ENCODE results near the gene GPSM1. TPM values are rescaled to one million over a fixed set of nuclear protein-coding genes. Genes with fewer than 3 reads are reported as not detected.
A peak's percentile ranks its signal among the peaks of the same experiment; 100 is the strongest.

The GPSM1 gene
- total RNA-seq, 1 experiment from 2014 or later, result 21.2 TPM

DNA sequence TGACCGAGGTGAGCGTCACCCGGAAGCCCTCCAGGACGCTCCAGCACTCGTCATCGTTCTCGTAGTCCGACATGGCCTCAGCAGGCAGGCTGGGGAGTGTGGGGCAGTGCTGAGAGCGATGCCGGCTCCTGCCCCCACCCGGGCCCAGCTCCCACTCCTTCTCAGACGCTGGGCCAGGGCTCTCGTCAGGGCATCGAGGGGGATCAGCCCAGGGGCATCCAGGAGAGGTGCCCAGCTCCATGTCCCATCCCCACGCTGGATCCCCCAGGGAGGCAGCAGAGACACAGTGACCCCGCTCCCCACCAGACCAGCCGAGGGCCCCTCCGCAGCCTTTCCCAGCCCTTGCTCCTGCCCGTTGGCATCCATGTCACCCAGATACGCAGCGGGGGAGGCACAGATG lies 44.7 kb downstream of the GPSM1 start:
- DNase-seq (ENCODE audit: low read depth, low spot score), result no peak
- in situ Hi-C loops (cut with HindIII; ENCODE audit: low pct_unique_long_range_greater_than_20kb, low sequenced_read_pairs), result no loop called here

DNA sequence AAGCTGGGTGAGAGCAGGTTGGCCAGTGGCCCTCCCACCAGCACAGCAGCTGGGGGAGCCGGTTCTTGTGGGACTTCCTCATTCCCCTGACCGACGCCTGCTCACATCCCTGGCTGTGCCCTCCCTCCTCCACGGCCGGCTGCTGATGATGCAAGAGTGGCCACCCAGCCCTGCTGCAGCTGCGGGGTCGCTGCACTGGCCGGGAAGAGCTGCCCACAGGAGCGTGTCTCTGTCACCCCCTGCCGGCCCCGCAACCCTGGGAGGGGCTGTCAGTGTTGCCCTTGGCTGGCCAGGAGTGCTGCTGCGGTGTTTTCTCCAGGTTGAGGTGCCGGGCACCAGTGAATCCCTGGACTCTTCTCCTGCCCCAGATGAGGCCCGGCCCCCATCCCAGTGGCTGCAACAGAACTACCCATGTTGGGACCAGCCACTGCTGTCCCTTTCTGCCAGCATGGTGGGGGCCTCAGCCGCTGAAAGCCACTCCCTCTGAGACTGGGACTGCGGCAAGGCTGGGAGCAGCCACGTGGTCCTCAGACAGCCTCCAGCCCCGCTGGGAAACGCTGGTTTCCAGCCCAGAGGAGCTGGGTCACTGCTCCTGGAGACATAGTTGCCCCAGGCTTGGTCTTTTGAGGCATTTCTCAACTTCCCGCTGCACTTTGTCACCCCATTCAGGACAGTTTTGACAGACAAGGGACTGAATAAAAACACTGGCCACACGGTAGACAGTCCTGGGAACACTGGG lies 45.4 kb downstream of the GPSM1 start:
- DNase-seq (ENCODE audit: low read depth, low spot score), result peak; percentile 11
- in situ Hi-C loops (cut with HindIII; ENCODE audit: low pct_unique_long_range_greater_than_20kb, low sequenced_read_pairs), result no loop called here

- in situ Hi-C loops (cut with HindIII; ENCODE audit: low pct_unique_long_range_greater_than_20kb, low sequenced_read_pairs), result no loop called here
- no peak for DNase-seq (ENCODE audit: low read depth, low spot score)
Measured at GRCh38 chr9:136373300-136374182, 46.2 kb downstream of the GPSM1 start, which contains the start of gene CARD9. Gene CARD9, minus strand, starts transcription at chr9:136373669. Its CDS starts 1,591 bp downstream, at chr9:136372078.

GRCh38 chr9:136374183-136374575 lies 46.8 kb downstream of the GPSM1 start:
- no peak for DNase-seq (ENCODE audit: low read depth, low spot score)
- in situ Hi-C loops (cut with HindIII; ENCODE audit: low pct_unique_long_range_greater_than_20kb, low sequenced_read_pairs), result no loop called here

DNA sequence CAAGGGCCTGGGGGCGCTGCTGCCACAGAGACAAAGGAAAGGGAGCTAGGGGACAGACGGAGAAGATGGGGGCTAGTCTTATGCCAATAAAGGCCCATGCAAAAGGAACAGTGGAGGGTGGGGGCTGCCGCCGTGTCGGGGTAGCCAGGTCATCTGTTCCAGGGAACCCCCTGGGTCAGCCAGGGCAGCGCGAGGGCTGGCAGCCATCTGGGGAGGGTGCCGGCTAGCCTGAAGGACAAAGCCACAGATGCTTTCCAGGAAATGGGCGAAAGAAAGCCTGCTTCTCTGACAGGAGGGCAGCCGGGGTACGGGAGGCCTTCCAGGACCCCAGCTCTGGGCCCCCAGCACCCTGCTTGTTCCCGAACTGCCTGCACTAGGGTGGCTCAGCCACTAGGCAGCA lies 47.8 kb downstream of the GPSM1 start:
- no peak for DNase-seq (ENCODE audit: low read depth, low spot score)
- in situ Hi-C loops (cut with HindIII; ENCODE audit: low pct_unique_long_range_greater_than_20kb, low sequenced_read_pairs), result no loop called here

DNA sequence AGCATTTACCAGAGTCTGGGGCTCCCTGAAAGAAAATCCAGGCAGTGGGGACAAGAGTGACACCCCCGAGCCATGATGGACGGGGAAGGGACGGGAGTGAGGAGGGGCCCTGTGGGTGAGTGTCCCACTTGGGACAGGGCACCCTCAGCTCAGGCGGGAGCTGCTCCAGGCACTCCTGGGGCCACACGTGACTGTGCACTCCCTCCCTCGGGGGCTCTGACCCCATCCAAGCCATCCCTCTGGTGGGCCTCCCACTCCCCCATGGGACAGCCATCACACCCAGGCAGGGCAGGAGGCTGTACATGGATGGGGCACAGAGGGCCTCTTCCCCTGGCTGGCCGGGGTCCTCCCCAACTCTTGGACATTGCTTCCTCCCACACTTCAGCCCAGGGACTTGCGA lies 49.1 kb downstream of the GPSM1 start:
- DNase-seq (ENCODE audit: low read depth, low spot score), result no peak
- in situ Hi-C loops (cut with HindIII; ENCODE audit: low pct_unique_long_range_greater_than_20kb, low sequenced_read_pairs), result no loop called here

- in situ Hi-C loops (cut with HindIII; ENCODE audit: low pct_unique_long_range_greater_than_20kb, low sequenced_read_pairs), result no loop called here
- DNase-seq (ENCODE audit: low read depth, low spot score), result no peak
Measured at GRCh38 chr9:136377341-136378169, 50.2 kb downstream of the GPSM1 start.

DNA sequence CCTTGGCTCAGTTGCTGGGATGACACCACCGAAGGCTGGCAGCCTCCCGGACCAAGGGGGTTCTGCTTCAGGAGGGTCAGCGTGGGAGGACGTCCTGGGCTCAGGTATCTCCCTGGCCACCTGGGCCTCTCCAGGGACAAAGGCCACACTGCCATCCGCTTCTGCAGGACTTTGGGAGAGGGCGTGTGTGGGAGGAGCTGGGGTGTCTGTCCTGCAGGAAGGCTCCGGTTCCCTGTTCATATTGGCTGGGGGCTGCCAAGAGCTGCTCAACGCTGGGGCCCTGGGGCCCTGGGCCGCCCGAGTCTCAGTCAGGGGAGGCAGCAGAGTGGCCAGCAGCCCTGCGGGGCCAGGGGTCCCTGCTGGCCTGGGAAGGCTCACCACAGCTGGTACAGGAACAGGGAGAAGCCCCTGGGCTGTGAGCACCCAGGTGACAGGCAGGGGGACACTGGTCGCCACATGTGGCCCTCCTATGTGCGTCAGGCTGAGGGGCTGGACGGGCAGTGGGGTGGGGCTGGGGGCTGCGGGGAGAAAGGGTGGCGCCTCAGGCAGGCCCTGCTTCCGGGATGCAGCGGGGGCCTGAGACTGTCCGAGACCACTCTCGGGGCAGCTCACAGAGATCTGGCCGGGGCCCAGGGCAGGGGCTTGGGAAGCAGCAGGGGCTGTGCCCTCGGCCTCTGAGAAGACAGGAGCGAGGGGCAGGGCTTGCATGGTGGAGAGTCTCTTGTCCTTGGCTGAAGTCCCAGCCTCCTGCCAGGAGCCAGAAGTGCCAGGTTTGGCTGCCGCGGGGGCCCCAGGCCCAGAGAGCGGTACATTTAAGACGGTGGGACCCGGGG lies 51.0 kb downstream of the GPSM1 start:
- in situ Hi-C loops (cut with HindIII; ENCODE audit: low pct_unique_long_range_greater_than_20kb, low sequenced_read_pairs), result no loop called here
- DNase-seq (ENCODE audit: low read depth, low spot score), result no peak

- in situ Hi-C loops (cut with HindIII; ENCODE audit: low pct_unique_long_range_greater_than_20kb, low sequenced_read_pairs), result no loop called here
Measured at GRCh38 chr9:136379003-136379287, 51.6 kb downstream of the GPSM1 start.

DNA sequence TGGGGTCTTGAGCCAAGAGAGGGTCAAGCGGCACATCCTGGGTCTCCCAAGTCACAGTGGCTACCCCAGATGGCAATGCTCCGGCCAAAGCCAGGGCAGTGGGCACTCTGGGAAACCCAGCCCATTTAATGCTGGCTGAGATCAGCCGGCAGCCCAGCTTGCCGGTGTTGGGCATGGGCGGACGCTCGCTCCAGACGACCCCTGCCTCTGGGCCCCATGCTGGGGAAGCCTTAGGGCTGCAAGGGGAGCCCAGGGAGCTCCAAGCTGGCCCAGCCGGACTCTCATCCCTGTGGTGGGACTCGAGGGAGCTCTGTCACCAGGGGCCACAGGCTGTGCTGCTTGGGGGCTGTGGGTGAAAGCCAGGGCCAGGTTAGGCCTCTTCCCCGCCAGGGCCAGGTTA lies 52.1 kb downstream of the GPSM1 start:
- in situ Hi-C loops (cut with HindIII; ENCODE audit: low pct_unique_long_range_greater_than_20kb, low sequenced_read_pairs), result no loop called here

More at GRCh38 chr9:136379003-136379287, 51.6 kb downstream of the GPSM1 start:
- no peak for DNase-seq (ENCODE audit: low read depth, low spot score)

DNA sequence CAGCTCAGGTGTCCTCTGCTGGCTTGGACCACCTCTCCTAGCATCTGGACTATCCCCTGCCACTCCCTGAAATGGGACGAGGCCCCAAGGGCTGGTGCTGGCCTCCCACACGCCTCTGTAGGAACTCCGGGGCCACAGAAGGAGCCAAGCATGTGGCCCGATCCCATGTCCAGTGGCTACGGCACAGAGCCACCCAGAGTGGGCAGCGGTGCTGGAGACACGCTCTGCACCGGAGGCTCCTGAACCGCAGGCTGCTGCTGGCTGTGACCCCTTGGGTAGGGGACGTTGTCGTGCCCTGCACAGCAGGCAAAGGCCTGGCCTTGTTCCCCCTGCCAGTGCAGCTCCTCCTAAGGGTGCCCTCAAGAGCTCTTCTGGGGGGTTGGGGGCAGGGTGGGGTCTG lies 52.6 kb downstream of the GPSM1 start:
- DNase-seq (ENCODE audit: low read depth, low spot score), result no peak
- in situ Hi-C loops (cut with HindIII; ENCODE audit: low pct_unique_long_range_greater_than_20kb, low sequenced_read_pairs), result no loop called here

More for the DNA sequence above, 52.1 kb downstream of the GPSM1 start:
- no peak for DNase-seq (ENCODE audit: low read depth, low spot score)

DNA sequence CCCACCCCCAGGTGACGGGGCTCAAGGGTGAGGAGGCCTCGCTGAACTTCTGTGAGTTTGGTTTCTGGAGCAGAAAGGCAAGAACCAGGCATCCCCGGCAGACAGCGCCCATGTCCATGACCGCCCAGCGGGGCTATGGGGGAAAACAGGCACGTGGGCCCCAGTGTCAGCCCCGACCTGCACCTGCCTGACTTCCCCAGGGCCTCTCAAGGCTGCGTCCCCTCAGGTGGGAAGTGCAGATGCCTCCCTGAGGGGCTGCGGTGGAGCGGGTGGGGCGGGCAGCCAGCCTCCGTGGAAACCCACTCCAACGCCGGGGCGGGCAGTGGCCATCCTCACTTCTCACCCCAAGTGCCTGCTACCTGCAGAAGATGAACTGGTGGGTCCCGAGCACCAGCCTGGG lies 53.0 kb downstream of the GPSM1 start:
- no peak for DNase-seq (ENCODE audit: low read depth, low spot score)
- in situ Hi-C loops (cut with HindIII; ENCODE audit: low pct_unique_long_range_greater_than_20kb, low sequenced_read_pairs), result no loop called here

DNA sequence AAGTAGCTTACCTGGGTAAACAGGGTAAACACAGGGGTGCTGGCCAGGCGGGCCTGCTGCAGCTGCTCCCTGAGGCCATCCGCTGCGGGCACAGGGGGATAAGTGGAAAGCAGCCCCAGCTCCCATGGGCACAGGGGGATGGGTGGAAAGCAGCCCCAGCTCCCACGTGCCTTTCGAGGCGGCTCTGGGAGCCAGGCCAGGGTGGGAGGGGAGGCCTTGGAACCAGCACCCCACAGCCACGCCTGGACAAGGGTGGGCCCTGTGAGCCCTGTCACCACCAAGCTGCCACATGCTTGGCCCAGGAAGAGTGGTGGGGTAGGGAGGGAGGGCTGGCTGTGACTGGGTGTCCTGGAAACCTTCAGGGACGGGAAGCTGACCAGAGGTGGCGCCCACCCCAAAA lies 54.0 kb downstream of the GPSM1 start:
- no peak for DNase-seq (ENCODE audit: low read depth, low spot score)
- in situ Hi-C loops (cut with HindIII; ENCODE audit: low pct_unique_long_range_greater_than_20kb, low sequenced_read_pairs), result no loop called here

- in situ Hi-C loops (cut with HindIII; ENCODE audit: low pct_unique_long_range_greater_than_20kb, low sequenced_read_pairs), result no loop called here
- no peak for DNase-seq (ENCODE audit: low read depth, low spot score)
Measured at GRCh38 chr9:136381966-136382513, 54.7 kb downstream of the GPSM1 start.

DNA sequence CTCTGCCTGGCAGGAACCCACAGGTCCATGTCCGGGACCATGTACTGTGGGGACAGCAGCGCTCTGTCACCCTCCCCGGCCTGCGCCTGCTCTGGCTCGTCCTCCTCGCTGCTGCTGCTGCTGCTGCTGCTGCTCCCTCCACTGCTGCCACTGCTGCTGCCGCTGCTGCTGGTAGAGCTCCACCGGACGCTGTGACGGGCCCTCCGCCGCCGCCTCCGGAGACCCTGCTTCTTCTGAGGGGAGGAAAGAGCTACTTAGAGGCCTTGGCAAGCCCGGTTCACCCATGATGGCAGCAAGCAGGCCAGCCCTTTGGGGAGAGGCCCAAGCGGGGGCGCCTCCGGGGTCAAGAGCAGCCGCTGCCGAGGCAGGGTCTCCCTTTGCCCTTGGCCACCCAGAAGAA lies 56.1 kb downstream of the GPSM1 start:
- in situ Hi-C loops (cut with HindIII; ENCODE audit: low pct_unique_long_range_greater_than_20kb, low sequenced_read_pairs), result no loop called here
- DNase-seq (ENCODE audit: low read depth, low spot score), result no peak

DNA sequence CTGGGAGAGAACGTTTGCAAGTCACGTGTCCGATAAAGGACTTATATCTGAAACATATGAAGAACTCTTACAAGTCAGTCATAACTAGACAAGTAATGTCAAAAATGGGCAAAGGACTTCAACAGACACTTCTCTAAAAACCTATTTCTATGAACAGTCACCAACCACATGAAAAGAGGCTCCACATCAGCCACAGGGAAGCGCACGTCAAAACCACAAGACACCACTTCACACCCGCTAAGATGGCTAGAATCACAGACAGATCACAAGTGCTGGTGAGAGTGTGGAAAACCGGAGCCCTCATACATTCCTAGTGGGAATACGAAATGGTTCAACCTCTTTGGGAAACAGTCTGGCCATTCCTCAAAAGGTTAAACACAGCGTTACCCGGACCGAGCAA lies 57.7 kb downstream of the GPSM1 start:
- in situ Hi-C loops (cut with HindIII; ENCODE audit: low pct_unique_long_range_greater_than_20kb, low sequenced_read_pairs), result no loop called here
- DNase-seq (ENCODE audit: low read depth, low spot score), result no peak

- DNase-seq (ENCODE audit: low read depth, low spot score), result no peak
- in situ Hi-C loops (cut with HindIII; ENCODE audit: low pct_unique_long_range_greater_than_20kb, low sequenced_read_pairs), result no loop called here
Measured at GRCh38 chr9:136386018-136386417, 58.7 kb downstream of the GPSM1 start.
